DMS79 (cell line): ENCODE results near the gene AGPAT3.

ENCODE experiments used
- DNase-seq: peaks from one replicate; lab custom pipeline; 2025; lab: John Stamatoyannopoulos, UW

The AGPAT3 gene

DNA sequence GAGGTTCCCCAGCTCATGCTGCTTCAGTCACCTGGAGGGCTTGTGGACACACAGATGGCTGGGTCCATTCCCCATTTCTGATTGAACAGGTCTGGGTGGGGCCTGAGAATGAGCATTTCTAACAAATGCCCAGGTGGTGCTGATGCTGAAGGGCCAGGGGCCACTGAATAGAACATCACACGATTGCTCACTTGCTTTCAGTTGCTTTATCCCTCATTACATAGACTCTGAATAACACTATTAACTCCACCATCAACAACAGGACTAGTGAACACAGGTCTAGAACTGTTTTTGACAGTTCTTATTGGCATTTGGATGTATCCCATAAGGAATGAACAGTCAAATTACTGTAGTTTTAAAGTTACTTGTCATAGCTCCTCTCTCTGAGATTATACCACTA is 159.2 kb downstream of the AGPAT3 start:
- DNase-seq = no peak

DNA sequence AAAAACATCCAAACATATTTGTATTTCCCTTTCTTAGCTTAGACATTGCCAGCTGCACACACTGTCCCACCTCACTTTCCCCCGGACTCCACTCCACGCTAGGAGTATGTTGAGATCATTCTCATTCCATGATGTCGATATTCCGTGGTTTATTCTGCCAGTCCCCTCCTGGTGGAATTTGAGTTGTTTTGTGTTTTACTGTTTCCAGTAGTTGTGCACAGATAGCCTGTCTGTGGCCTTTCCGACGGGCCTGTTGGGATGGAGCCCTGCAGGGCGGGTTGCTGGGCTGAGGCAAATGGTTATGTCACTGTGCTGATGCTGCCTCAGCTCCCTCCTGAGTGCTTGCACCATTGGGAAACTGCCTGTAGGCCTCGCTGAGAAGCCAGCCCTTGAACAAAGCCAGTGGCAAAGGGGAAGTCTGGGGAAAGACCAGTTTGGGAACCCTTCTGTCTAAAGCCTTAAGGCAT is 159.9 kb downstream of the AGPAT3 start:
- no peak for DNase-seq

DNA sequence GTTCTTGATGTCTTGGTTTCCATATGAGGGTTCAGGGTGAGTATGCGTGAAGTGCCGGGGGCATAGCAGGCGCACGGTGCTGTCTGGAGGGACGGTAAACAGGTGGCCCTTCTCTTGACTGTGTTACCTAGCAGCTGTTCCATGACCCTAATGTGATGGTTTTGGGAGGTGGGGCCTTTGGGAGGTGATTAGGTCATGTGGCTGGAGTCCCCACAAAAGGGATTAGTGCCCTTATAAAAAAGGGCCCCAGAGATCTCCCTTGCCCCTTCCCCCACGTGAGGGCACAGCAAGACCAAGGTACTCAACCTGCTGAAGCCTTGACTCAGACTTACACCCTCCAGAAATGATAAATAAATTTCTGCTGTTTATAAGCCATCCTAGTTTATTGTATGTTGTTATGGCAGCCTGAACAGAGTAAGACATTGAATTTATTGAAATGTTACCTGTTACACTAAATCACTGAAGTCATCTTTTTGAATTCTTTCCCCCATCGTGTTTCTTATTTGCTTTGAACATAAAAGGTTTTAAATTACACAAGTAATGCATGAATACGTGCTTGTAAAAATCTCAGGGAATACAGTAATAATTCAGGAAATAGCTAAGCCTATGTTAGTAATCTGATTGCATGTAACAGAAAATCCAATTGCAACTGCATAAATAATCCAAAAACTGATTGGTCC is 162.7 kb downstream of the AGPAT3 start:
- DNase-seq = no peak

DNA sequence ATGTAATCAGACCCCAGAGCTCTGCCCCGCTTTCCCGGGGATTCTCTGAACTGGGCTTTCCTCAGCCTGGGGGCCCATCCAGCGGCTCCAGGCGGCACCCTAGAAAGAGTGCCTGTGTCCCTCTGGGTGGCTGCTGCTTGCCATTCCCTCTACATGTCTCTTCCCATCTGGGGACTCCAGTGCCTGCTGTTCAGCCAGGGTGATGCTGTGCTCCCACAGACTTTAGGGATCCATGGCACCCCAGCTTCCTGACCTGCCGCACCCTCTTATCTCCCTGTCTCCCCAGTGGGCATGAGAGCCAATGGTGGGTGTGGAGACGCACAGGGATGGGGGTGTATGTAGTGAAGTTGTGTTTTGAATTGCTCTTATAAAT is 163.2 kb downstream of the AGPAT3 start:
- DNase-seq = no peak

DNA sequence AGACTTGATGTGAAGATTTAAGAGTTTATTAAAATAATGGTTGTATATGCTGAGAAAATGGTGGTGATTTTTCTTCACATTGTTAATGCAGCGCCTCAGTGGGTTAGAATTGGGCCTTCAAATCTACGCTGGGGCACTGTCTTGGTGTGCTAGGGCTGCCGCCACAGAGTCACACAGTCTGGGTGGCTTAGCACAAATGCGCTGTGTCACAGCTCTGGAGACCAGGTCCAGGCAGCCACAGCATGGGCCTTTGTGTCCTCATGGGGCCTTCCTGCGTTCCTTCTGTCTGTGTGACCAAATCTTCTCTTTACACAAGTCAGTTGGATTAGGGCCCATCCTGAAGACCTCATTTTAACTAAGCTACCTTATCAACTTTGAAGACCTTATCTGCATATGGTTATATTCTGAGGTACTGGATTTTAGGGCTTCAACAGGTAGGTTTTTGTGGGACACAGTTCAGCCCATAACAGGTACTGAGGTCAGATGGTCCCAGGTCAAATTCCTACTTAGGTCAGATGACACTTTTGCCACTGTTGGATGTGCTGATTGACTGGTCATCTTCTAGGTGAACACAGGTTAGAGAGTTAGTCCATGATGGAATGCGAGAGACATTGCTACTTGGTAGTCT is 164.6 kb downstream of the AGPAT3 start:
- no peak for DNase-seq

DNA sequence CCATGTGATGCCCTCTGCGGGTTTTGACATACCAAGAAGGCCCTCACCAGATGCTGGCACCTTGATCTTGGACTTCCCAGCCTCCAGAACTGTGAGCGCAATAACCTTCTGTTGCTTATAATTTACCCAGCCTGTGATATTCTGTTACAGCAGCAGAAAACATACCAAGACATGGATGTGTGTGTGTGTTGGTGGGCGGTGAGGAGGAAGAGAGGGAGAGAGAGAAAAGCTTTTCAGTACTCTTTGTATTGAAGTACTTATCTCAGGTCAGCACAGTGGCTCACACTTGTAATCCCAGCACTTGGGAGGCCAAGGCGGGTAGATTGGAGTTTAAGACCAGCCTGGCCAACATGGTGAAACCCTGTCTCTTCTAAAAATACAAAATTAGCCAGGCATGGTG is 170.2 kb downstream of the AGPAT3 start:
- no peak for DNase-seq
